SK-N-SH (cell line): ENCODE results near the gene ERC2. TPM values are rescaled to one million over a fixed set of nuclear protein-coding genes. Genes with fewer than 3 reads are reported as not detected.

Experiments
- CTCF ChIA-PET: fragments of 300-600, 350-600 bp; formaldehyde crosslinking; extraction: SDS; loops from one replicate; lab custom pipeline; 2021; lab: Yijun Ruan, JAX
- POLR2A ChIA-PET: fragments of 350-600 bp; sonication (Branson Sonifier 250); formaldehyde crosslinking; extraction: SDS; loops from one replicate; lab custom pipeline; 2020; ENCODE audit warnings: antibody characterized with exemption, inconsistent platforms; lab: Yijun Ruan, JAX
- DNase-seq: peaks from one replicate; pipeline ENCODE4 v3.0.0; 2012
- H2AFZ ChIP-seq: fragments of 200-600 bp; sonication (generic); 2 replicates; pipeline ENCODE4 v1.8.1; 2016; ENCODE audit warnings: antibody characterized with exemption, mild to moderate bottlenecking, low read depth
- H3F3A ChIP-seq: fragments of 200-600 bp; sonication (generic); replicated peaks from 2 replicates; pipeline ENCODE3; 2016; ENCODE audit warnings: antibody characterized with exemption, mild to moderate bottlenecking; ENCODE audit not compliant: insufficient read depth
- H3K27ac ChIP-seq, 2 experiments: fragments of 200-500 bp in 1 of 2; fragments of 200-600 bp in 1 of 2; sonication (Bioruptor generic) in 1 of 2; sonication (generic), shearing (Covaris generic) in 1 of 2; 2 replicates each; pipeline versions ENCODE4 v1.5.1 to v1.6.1; 2014 to 2016; ENCODE audit warnings: low read depth in 2 of 2, inconsistent platforms in 1 of 2, low read length in 1 of 2, mild to moderate bottlenecking in 1 of 2, mixed read lengths in 1 of 2
- H3K27me3 ChIP-seq: fragments of 200-600 bp; sonication (generic), shearing (Covaris generic); 2 replicates; pipeline ENCODE4 v1.6.1; 2016; ENCODE audit warnings: mixed run types; ENCODE audit not compliant: insufficient read depth
- H3K36me3 ChIP-seq, 2 experiments: fragments of 200-500 bp in 1 of 2; fragments of 200-600 bp in 1 of 2; sonication (Bioruptor generic) in 1 of 2; sonication (generic) in 1 of 2; replicated peaks in 1 of 2; 2 replicates each; pipeline versions ENCODE3 to v1.5.1; 2014 to 2016; ENCODE audit warnings: low read length in 1 of 2, mild to moderate bottlenecking in 1 of 2; ENCODE audit not compliant: insufficient read depth in 2 of 2, control insufficient read depth in 1 of 2
- H3K4me1 ChIP-seq, 2 experiments: fragments of 200-500 bp in 1 of 2; fragments of 200-600 bp in 1 of 2; sonication (Bioruptor generic) in 1 of 2; sonication (generic), shearing (Covaris generic) in 1 of 2; 2 replicates each; pipeline versions ENCODE4 v1.5.1 to v1.6.1; 2014 to 2016; ENCODE audit warnings: low read depth in 1 of 2, low read length in 1 of 2, mixed run types in 1 of 2; ENCODE audit not compliant: insufficient read depth in 2 of 2, control insufficient read depth in 1 of 2
- H3K4me2 ChIP-seq: fragments of 200-600 bp; sonication (generic), shearing (Covaris generic); 2 replicates; pipeline ENCODE4 v1.6.1; 2017; ENCODE audit warnings: mixed run types
- H3K4me3 ChIP-seq, 2 experiments: fragments of 200-500 bp in 1 of 2; fragments of 200-600 bp in 1 of 2; sonication (Bioruptor generic) in 1 of 2; sonication (generic), shearing (Covaris generic) in 1 of 2; 2 replicates each; pipeline versions ENCODE4 v1.5.1 to v1.8.1; 2014 to 2016; ENCODE audit warnings: low read depth in 2 of 2, inconsistent platforms in 1 of 2, low read length in 1 of 2, mild to moderate bottlenecking in 1 of 2, mixed read lengths in 1 of 2, moderate library complexity in 1 of 2
- H3K79me2 ChIP-seq: fragments of 200-600 bp; sonication (generic); 2 replicates; pipeline ENCODE4 v1.8.1; 2017; ENCODE audit warnings: mild to moderate bottlenecking; ENCODE audit not compliant: insufficient read depth
- H3K9ac ChIP-seq: fragments of 200-600 bp; sonication (generic); 2 replicates; pipeline ENCODE4 v1.6.1; 2017; ENCODE audit warnings: mixed run types
- H3K9me2 ChIP-seq: fragments of 200-600 bp; sonication (generic); 2 replicates; pipeline ENCODE4 v1.6.1; 2017; ENCODE audit warnings: mixed run types
- H3K9me3 ChIP-seq: fragments of 200-600 bp; sonication (generic); 2 replicates; pipeline ENCODE4 v1.6.1; 2017; ENCODE audit warnings: mixed run types, mild to moderate bottlenecking, moderate library complexity
- H4K20me1 ChIP-seq: fragments of 200-600 bp; sonication (generic); 2 replicates; pipeline ENCODE4 v1.6.1; 2017; ENCODE audit warnings: mild to moderate bottlenecking, mixed run types; ENCODE audit not compliant: insufficient read depth
- FOSL2 ChIP-seq: IDR thresholded peaks from 2 replicates; pipeline ENCODE4 v1.4.0; 2012; ENCODE audit warnings: low read depth, mild to moderate bottlenecking, moderate library complexity, borderline replicate concordance
- FOXM1 ChIP-seq: IDR thresholded peaks from 2 replicates; pipeline ENCODE4 v1.4.0; 2012; ENCODE audit warnings: low read depth, mild to moderate bottlenecking
- GATA2 ChIP-seq: sonication (generic); formaldehyde crosslinking; IDR thresholded peaks from 2 replicates; pipeline ENCODE4 v1.5.0; 2020; ENCODE audit warnings: mild to moderate bottlenecking, missing genetic modification reagents
- MXI1 ChIP-seq: IDR thresholded peaks from 2 replicates; pipeline ENCODE4 v1.6.1; 2012; ENCODE audit warnings: mild to moderate bottlenecking, low read depth, low read length, improper control_type of control experiment
- NRF1 ChIP-seq: IDR thresholded peaks from 2 replicates; pipeline ENCODE4 v1.6.1; 2012; ENCODE audit warnings: low read depth, mild to moderate bottlenecking, low read length
- RCOR1 ChIP-seq: fragments of 150-350 bp; IDR thresholded peaks from 2 replicates; pipeline ENCODE4 v1.6.1; 2017; ENCODE audit warnings: antibody characterized with exemption, low read length
- REST ChIP-seq: IDR thresholded peaks from 2 replicates; pipeline ENCODE4 v1.6.1; 2012; ENCODE audit warnings: mild to moderate bottlenecking, low read depth, low read length, moderate library complexity
- RFX5 ChIP-seq: IDR thresholded peaks from 2 replicates; pipeline ENCODE4 v1.6.1; 2012; ENCODE audit warnings: mild to moderate bottlenecking, improper control_type of control experiment, low read length
- RXRA ChIP-seq: IDR thresholded peaks from 2 replicates; pipeline ENCODE4 v1.4.0; 2012; ENCODE audit warnings: low read depth, mild to moderate bottlenecking, borderline replicate concordance
- SIN3A ChIP-seq: IDR thresholded peaks from 2 replicates; pipeline ENCODE4 v1.6.1; 2012; ENCODE audit warnings: low read depth, mild to moderate bottlenecking, low read length, moderate library complexity, borderline replicate concordance
- SMC3 ChIP-seq: IDR thresholded peaks from 2 replicates; pipeline ENCODE4 v1.6.1; 2012; ENCODE audit warnings: low read depth, low read length, improper control_type of control experiment
- TAF1 ChIP-seq: IDR thresholded peaks from 2 replicates; pipeline ENCODE4 v1.6.1; 2012; ENCODE audit warnings: low read depth, mild to moderate bottlenecking, low read length, moderate library complexity, borderline replicate concordance
- TCF12 ChIP-seq: IDR thresholded peaks from 2 replicates; pipeline ENCODE4 v1.4.0; 2012
- YY1 ChIP-seq: IDR thresholded peaks from 2 replicates; pipeline ENCODE4 v1.4.0; 2012; ENCODE audit warnings: low read depth, mild to moderate bottlenecking
- WGBS: methylation state at CpG from one replicate; pipeline ENCODE4 v1.1.6; 2017; ENCODE audit warnings: low lambda C conversion rate; 5-methylcytosine and 5-hydroxymethylcytosine counted together
- polyA plus RNA-seq, 3 experiments: library from polyadenylated mRNA; depleted of rRNA; stranded (reverse); fragments of >200 nt; gene quantifications; 2 replicates each; pipeline ENCODE4 v1.2.3, GENCODE V29; 2012
- TF ChIP-seq, protein P1 (sequence below): fragments of 200-600 bp; sonication (generic); IDR thresholded peaks from 2 replicates; pipeline ENCODE4 v1.6.1; 2017; ENCODE audit warnings: antibody characterized with exemption, mild to moderate bottlenecking, moderate library complexity
- TF ChIP-seq, protein P2 (sequence below): IDR thresholded peaks from 2 replicates; pipeline ENCODE4 v1.4.0; 2012; ENCODE audit warnings: low read depth, borderline replicate concordance

Gene ERC2
- polyA plus RNA-seq, 1 of the 3 experiments (the other 2 are of a cell fraction), result 1.6 TPM

- Histone ChIP-seq H3K27me3 (no peaks in the 10 kb centered on the region), H3F3A (no peaks in the 10 kb centered on the region), H3K9me2 (no peaks in the 10 kb centered on the region), H3K9me3 (no peaks in the 10 kb centered on the region), H3K4me2 (no peak overlapping the region), H3K36me3 (no peaks in the 10 kb centered on the region), H2AFZ (no peak overlapping the region), H3K4me3 (no peak overlapping the region), H3K9ac (no peak overlapping the region), H3K4me1 (peaks cover 3 to 5% of the 10 kb centered on the region in 2 experiments; a peak in 2 of 4 replicates), H4K20me1 (no peaks in the 10 kb centered on the region), H3K27ac (no peak overlapping the region), H3K79me2 (no peaks in the 10 kb centered on the region)
- TF ChIP-seq MXI1 (no peak), SIN3A (no peak), FOSL2 (0 out of 2 replicates have a peak, but pooled peaks have one; percentile 7)
- TF ChIP-seq, protein P1, sequence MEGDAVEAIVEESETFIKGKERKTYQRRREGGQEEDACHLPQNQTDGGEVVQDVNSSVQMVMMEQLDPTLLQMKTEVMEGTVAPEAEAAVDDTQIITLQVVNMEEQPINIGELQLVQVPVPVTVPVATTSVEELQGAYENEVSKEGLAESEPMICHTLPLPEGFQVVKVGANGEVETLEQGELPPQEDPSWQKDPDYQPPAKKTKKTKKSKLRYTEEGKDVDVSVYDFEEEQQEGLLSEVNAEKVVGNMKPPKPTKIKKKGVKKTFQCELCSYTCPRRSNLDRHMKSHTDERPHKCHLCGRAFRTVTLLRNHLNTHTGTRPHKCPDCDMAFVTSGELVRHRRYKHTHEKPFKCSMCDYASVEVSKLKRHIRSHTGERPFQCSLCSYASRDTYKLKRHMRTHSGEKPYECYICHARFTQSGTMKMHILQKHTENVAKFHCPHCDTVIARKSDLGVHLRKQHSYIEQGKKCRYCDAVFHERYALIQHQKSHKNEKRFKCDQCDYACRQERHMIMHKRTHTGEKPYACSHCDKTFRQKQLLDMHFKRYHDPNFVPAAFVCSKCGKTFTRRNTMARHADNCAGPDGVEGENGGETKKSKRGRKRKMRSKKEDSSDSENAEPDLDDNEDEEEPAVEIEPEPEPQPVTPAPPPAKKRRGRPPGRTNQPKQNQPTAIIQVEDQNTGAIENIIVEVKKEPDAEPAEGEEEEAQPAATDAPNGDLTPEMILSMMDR, result peak; percentile 21; the same call in 1 of the 2 replicates
- no peak for DNase-seq
- WGBS, result 94% methylated on average over 3 of the region's 3 CpGs
- POLR2A ChIA-PET, result no interaction called here
- CTCF ChIA-PET, result no interaction called here
These were observed 846.2 kb downstream of the ERC2 start for GRCh38 chr3:55622116-55622515.

DNA sequence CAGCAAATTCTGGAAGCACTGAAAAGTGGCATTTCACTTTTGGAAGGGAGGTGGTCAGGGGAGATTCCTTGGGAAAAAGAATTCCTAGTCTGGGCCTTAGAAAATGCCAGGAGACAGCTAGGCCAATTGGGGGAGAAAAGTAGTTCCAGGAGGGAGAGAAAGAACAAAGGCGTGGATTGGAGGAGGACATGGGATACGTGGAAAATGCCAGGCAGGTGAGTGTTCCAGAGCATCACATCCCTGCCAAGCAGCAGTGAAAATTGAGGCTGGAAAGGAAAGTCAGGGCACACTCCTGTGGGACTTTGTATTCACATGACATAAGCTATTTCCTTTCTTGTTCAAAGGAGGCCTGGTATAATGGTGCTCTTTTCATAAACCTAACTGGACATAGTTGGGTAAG is 846.6 kb downstream of the ERC2 start:
- H3K4me1 ChIP-seq, result peaks cover 3 to 5% of the 10 kb centered on the region in 2 experiments; a peak in 2 of 4 replicates
- no peak overlapping the region for H3K9ac ChIP-seq
- H3K36me3 ChIP-seq, result no peaks in the 10 kb centered on the region
- no peak for DNase-seq
- ChIA-PET POLR2A (no interaction called here), CTCF (no interaction called here)
- no peaks in the 10 kb centered on the region for H3K9me3 ChIP-seq
- H3F3A ChIP-seq, result no peaks in the 10 kb centered on the region
- no peak overlapping the region for H3K4me3 ChIP-seq
- no peak overlapping the region for H2AFZ ChIP-seq
- H4K20me1 ChIP-seq, result no peaks in the 10 kb centered on the region
- H3K27me3 ChIP-seq, result no peaks in the 10 kb centered on the region
- H3K79me2 ChIP-seq, result no peaks in the 10 kb centered on the region
- no peak overlapping the region for H3K27ac ChIP-seq
- 74% methylated on average over 2 of the region's 2 CpGs for WGBS
- H3K9me2 ChIP-seq, result no peaks in the 10 kb centered on the region
- no peak overlapping the region for H3K4me2 ChIP-seq
- TF ChIP-seq FOXM1 (no peak), SIN3A (no peak), NRF1 (no peak), REST (no peak), RFX5 (no peak), MXI1 (no peak), GATA2 (CRISPR knock-in tag) (no peak), TCF12 (no peak), YY1 (no peak), SMC3 (no peak), RXRA (no peak), RCOR1 (no peak), TAF1 (no peak), FOSL2 (no peak)
- TF ChIP-seq, protein P2, sequence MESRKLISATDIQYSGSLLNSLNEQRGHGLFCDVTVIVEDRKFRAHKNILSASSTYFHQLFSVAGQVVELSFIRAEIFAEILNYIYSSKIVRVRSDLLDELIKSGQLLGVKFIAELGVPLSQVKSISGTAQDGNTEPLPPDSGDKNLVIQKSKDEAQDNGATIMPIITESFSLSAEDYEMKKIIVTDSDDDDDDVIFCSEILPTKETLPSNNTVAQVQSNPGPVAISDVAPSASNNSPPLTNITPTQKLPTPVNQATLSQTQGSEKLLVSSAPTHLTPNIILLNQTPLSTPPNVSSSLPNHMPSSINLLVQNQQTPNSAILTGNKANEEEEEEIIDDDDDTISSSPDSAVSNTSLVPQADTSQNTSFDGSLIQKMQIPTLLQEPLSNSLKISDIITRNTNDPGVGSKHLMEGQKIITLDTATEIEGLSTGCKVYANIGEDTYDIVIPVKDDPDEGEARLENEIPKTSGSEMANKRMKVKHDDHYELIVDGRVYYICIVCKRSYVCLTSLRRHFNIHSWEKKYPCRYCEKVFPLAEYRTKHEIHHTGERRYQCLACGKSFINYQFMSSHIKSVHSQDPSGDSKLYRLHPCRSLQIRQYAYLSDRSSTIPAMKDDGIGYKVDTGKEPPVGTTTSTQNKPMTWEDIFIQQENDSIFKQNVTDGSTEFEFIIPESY, result no peak
